Measurements from ENCODE around the gene TTC34.

DNA sequence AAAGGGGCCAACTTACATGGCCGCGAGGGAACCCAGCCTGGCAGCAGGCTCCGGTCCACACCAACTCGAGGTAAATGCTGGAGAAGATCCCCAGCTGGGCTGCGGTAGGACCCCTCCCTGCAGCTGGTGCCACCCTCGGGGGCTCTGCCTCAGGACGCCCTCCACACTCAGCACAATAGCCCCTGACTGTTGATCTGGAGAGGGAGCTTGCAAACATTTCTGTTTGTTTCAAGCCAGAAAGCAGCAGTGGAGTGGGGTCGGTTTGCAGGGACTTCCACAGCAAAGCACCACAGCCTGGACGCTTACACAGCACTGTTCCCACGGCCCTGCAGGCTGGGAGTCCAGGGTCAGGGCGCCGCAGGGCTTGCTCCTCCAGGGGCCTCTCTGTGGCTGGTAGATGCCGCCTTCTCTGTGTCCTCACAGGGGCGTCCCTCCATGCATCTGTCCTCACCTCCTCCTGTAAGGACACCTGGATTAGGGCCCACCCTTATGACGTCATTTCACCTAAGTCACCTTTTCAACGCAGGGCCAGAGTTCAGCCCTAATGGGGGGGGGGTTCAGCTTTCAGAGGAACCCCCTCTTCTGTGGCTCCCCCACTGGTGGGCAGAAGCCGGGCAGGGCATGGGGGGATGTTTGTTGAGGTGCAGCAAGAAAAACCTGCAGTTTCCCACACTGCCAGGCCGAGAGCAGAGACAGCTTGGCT is 24.1 kb upstream of the TTC34 start:
- TF ChIP-seq, protein P1, sequence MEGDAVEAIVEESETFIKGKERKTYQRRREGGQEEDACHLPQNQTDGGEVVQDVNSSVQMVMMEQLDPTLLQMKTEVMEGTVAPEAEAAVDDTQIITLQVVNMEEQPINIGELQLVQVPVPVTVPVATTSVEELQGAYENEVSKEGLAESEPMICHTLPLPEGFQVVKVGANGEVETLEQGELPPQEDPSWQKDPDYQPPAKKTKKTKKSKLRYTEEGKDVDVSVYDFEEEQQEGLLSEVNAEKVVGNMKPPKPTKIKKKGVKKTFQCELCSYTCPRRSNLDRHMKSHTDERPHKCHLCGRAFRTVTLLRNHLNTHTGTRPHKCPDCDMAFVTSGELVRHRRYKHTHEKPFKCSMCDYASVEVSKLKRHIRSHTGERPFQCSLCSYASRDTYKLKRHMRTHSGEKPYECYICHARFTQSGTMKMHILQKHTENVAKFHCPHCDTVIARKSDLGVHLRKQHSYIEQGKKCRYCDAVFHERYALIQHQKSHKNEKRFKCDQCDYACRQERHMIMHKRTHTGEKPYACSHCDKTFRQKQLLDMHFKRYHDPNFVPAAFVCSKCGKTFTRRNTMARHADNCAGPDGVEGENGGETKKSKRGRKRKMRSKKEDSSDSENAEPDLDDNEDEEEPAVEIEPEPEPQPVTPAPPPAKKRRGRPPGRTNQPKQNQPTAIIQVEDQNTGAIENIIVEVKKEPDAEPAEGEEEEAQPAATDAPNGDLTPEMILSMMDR (IDR thresholded peaks at IDR 0.05), result no peak
- TF ChIP-seq POLR2A (IDR thresholded peaks at IDR 0.05), result no peak
